ENCODE results near the gene GRK1. TPM values are rescaled to one million over a fixed set of nuclear protein-coding genes. Genes with fewer than 3 reads are reported as not detected.

GRK1 gene
- total and polyA plus RNA-seq, 2 of the 4 experiments (the other 2 are of a cell fraction): not detected

- H3K9me3 ChIP-seq (ENCODE audit: control insufficient read depth, insufficient read depth, low read length): no peaks in the 10 kb centered on the region
- no peak overlapping the region for H4K8ac ChIP-seq (ENCODE audit: low read depth in 2 of 2, low read length in 2 of 2)
- H3K4me1 ChIP-seq (ENCODE audit: control insufficient read depth, insufficient read depth, low read length): no peaks in the 10 kb centered on the region
- in situ Hi-C loops (cut with MboI; ENCODE audit: low sequenced_read_pairs): no loop called here
- no peak overlapping the region for H3K23ac ChIP-seq (ENCODE audit: low read depth, low read length)
- H3K4me3 ChIP-seq (ENCODE audit: insufficient read depth, low read depth, low read length): no peak overlapping the region
- no peaks in the 10 kb centered on the region; the same call in 1 of the 2 replicates for H4K20me1 ChIP-seq (ENCODE audit: insufficient read depth, low read length)
- H2BK15ac ChIP-seq (ENCODE audit: low read depth, low read length): no peak overlapping the region
- no peak overlapping the region for H2BK5ac ChIP-seq (ENCODE audit: low read depth, low read length, poor library complexity, severe bottlenecking)
- no peak overlapping the region for H4K91ac ChIP-seq (ENCODE audit: insufficient read depth, low read depth, low read length)
- POLR2A ChIA-PET (ENCODE audit: unreplicated experiment): no interaction called here
- no TSS peak for BruUV-seq (replicated peaks)
- H3K27ac ChIP-seq (ENCODE audit: insufficient read depth, low read length): no peak overlapping the region
- H3K4me2 ChIP-seq (ENCODE audit: low read depth, low read length): no peak overlapping the region
- H2AK9ac ChIP-seq (replicated peaks; ENCODE audit: low read depth, low read length, poor library complexity): no peak overlapping the region
- no peak overlapping the region for H4K5ac ChIP-seq (ENCODE audit: low read depth, low read length)
- H3K27me3 ChIP-seq (ENCODE audit: control insufficient read depth, insufficient read depth, low read length): no peaks in the 10 kb centered on the region
- H2BK20ac ChIP-seq (ENCODE audit: low read depth, low read length): no peak overlapping the region
- H3K36me3 ChIP-seq (ENCODE audit: control insufficient read depth, insufficient read depth, low read length): peaks cover 74% of the 10 kb centered on the region
- no peak overlapping the region for H3K9ac ChIP-seq (ENCODE audit: low read depth, low read length)
- H2AFZ ChIP-seq (replicated peaks; ENCODE audit: low read length, poor library complexity): no peak overlapping the region
- H2BK120ac ChIP-seq (ENCODE audit: low read depth, low read length): no peak overlapping the region
- CTCF ChIA-PET: no interaction called here
- no peak overlapping the region for H3K4ac ChIP-seq (ENCODE audit: low read depth, low read length)
- intact Hi-C loops (cut with micrococcal nuclease): no loop called here
- dilution Hi-C loops (cut with HindIII; ENCODE audit: low sequenced_read_pairs, unreplicated experiment): no loop called here
- H3K56ac ChIP-seq (ENCODE audit: extremely low read depth, insufficient read depth, low read length): no peak overlapping the region
- DNase-seq (no peak), ATAC-seq (ENCODE audit: low read depth) (no peak)
- no peak overlapping the region for H2AK5ac ChIP-seq (ENCODE audit: low read depth, low read length)
- peaks cover 13% of the 10 kb centered on the region; the same call in 1 of the 2 replicates for H3K9me1 ChIP-seq (ENCODE audit: insufficient read depth, low read length)
- no peak overlapping the region for H3K14ac ChIP-seq (replicated peaks; ENCODE audit: low read depth, low read length)
- TF ChIP-seq CEBPB (IDR thresholded peaks at IDR 0.05; ENCODE audit: low read depth, low read length) (no peak), FOS (IDR thresholded peaks at IDR 0.05; ENCODE audit: low read depth, low read length) (no peak)
- H3K18ac ChIP-seq (ENCODE audit: low read depth, low read length): no peak overlapping the region
- 100% methylated on average over 5 of the region's 24 CpGs; no CpG with 5 or more reads in 1 of the 2 experiments for WGBS, 2 experiments (ENCODE audit: extremely low coverage in 2 of 2, insufficient read length in 1 of 2)
- peaks cover 17 to 46% of the 10 kb centered on the region in 2 experiments for H3K79me1 ChIP-seq (ENCODE audit: low read depth in 1 of 2, low read length in 2 of 2)
Observed at GRCh38 chr13:113636266-113636963, 30.6 kb upstream of the GRK1 start.

Data from IMR-90 (cell line).